Adrenal gland (tissue), 5 donors: ENCODE data around the gene SAMD11.

Experiments used
- CTCF ChIP-seq, 6 experiments: fragments of 450-650 bp in 4 of 6; fragments of 200-600 bp in 2 of 6; sonication (generic) in 1 of 6; IDR thresholded peaks; 1 replicate in 5 of 6; 2 replicates in 1 of 6; pipeline versions ENCODE4 v1.5.1 to v1.8.0; 2016 to 2021; ENCODE audit warnings: antibody characterized with exemption in 6 of 6, mild to moderate bottlenecking in 2 of 6, moderate library complexity in 1 of 6
- POLR2A ChIP-seq, 2 donors: fragments of 450-650 bp; IDR thresholded peaks; one replicate each; pipeline ENCODE4 v1.6.1; 2017; ENCODE audit warnings: antibody characterized with exemption in 2 of 2, mild to moderate bottlenecking in 2 of 2, moderate library complexity in 1 of 2
- donor health status: DM: no; HTN: no; CAD: no.

- TF ChIP-seq POLR2A (IDR thresholded peaks at IDR 0.05) (no peak), CTCF (IDR thresholded peaks at IDR 0.05) (no peak)
These were observed 44.0 kb downstream of the SAMD11 start for GRCh38 chr1:967466-968343.
